Stimulated activated CD8-positive, alpha-beta memory T cell treated with anti-CD3 and anti-CD28 coated beads, Interleukin-12 subunit alpha, Interleukin-12 subunit beta, amount 100 ng/mL, for 1 hour (primary cell): ENCODE data around the gene ZNF197.
"Not testable (repeated sequence)": the region's sequence is repeated elsewhere in the genome, so short reads cannot be mapped to it uniquely, and the experiment has no call there.

Experiments used
- DNase-seq: peaks from one replicate; pipeline ENCODE4 v3.0.0-alpha.2; 2020; ENCODE audit warnings: low read depth

Gene ZNF197

GRCh38 chr3:44624749-44625480 lies at the start of gene ZNF197:
Gene ZNF197, plus strand, starts transcription at chr3:44625036. Its CDS starts 4,119 bp downstream, at chr3:44629155.
- DNase-seq = peak; percentile 44

- no peak for DNase-seq
Observed at GRCh38 chr3:44576613-44577012, 48.2 kb upstream of the ZNF197 start.

- DNase-seq = not testable (repeated sequence)
Observed at GRCh38 chr3:44577354-44577952, 47.4 kb upstream of the ZNF197 start.

GRCh38 chr3:44578316-44578715 lies 46.5 kb upstream of the ZNF197 start:
- DNase-seq = not testable (repeated sequence)

GRCh38 chr3:44578924-44579515 lies 45.8 kb upstream of the ZNF197 start:
- DNase-seq = not testable (repeated sequence)

- DNase-seq = not testable (repeated sequence)
Observed at GRCh38 chr3:44579749-44580148, 45.1 kb upstream of the ZNF197 start.

GRCh38 chr3:44580971-44581370 lies 43.9 kb upstream of the ZNF197 start:
- DNase-seq = not testable (repeated sequence)

- DNase-seq = peak; percentile 2
Observed at GRCh38 chr3:44584646-44585501, 40.0 kb upstream of the ZNF197 start, which contains the start of gene ZNF660. Gene ZNF660, plus strand, starts transcription at chr3:44584964. Its CDS starts 9,230 bp downstream, at chr3:44594194.

GRCh38 chr3:44596621-44597020 lies 28.2 kb upstream of the ZNF197 start:
- DNase-seq = no peak

- DNase-seq = no peak
Observed at GRCh38 chr3:44601749-44602148, 23.1 kb upstream of the ZNF197 start.

- no peak for DNase-seq
Observed at GRCh38 chr3:44612678-44613077, 12.2 kb upstream of the ZNF197 start.

GRCh38 chr3:44628716-44629115 lies 3.9 kb downstream of the ZNF197 start:
- DNase-seq = no peak

- DNase-seq = no peak
Observed at GRCh38 chr3:44632193-44632592, 7.4 kb downstream of the ZNF197 start.

GRCh38 chr3:44642337-44642736 lies 17.5 kb downstream of the ZNF197 start:
- no peak for DNase-seq

- DNase-seq = no peak
Observed at GRCh38 chr3:44643024-44643423, 18.2 kb downstream of the ZNF197 start.

- no peak for DNase-seq
Observed at GRCh38 chr3:44647771-44648170, 22.9 kb downstream of the ZNF197 start.

GRCh38 chr3:44648564-44649229 lies 23.9 kb downstream of the ZNF197 start, which contains the start of gene ZNF35:
Gene ZNF35, plus strand, starts transcription at chr3:44648732. Its CDS starts 2,336 bp downstream, at chr3:44651068.
- DNase-seq = peak; percentile 3

- DNase-seq = no peak
Observed at GRCh38 chr3:44649709-44650108, 24.9 kb downstream of the ZNF197 start.

GRCh38 chr3:44654039-44654438 lies 29.2 kb downstream of the ZNF197 start:
- no peak for DNase-seq

GRCh38 chr3:44659015-44659414 lies 34.2 kb downstream of the ZNF197 start:
- DNase-seq = no peak

- DNase-seq = no peak
Observed at GRCh38 chr3:44659434-44659833, 34.6 kb downstream of the ZNF197 start.
